Measurements from ENCODE around the gene COL4A2. TPM values are rescaled to one million over a fixed set of nuclear protein-coding genes. Genes with fewer than 3 reads are reported as not detected.

COL4A2 gene
- total RNA-seq, 2 donors from 2014 or later: 999 to 1,135 TPM

DNA sequence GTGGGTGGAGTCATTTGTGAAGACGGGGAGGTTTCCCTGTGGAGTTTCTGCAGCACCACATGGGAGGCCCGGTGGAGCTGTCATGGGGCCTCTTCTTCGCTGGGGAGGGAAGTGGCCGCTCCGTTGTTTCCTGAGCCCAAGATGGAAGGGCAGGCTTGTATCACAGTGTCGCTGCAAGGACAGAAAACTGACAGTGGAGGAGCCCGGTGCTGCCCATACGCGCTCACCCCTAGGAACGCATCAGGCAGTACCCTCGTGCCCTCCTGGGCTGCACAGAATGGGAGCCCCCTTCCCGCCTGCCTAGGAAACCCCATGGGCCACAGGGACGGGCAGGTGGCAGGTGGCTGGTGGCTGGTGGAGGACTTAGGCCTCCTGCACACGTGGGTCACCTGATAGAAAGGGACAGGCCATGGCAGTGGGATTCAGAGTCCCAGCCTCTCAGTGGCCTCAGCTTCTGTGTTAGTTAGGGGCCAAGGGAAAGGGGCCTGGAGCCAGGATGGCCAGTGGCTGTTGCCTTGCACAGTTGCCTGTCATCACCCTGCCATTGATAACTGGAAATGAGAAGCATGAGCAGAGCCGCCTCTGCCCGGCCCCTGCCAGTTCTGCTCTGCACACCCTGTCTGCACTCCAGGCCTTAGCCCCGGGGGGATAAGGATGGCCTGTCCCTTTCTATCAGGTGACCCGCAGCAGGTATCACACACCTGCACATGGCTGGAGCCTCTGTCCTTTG lies 7.6 kb downstream of the COL4A2 start:
- DNase-seq (ENCODE audit: low spot score) (no peak), ATAC-seq (ENCODE audit: insufficient number of reproducible peaks, low FRiP score, low read depth) (no peak)
- H3K4me3 ChIP-seq: peak overlapping the region; percentile 49

GRCh38 chr13:110316196-110316595 lies 9.1 kb downstream of the COL4A2 start:
- peaks cover 20% of the 10 kb centered on the region for H3K36me3 ChIP-seq
- H3K4me3 ChIP-seq: no peak overlapping the region
- peak overlapping the region; percentile 35 to 72 for H3K27ac ChIP-seq
- no peaks in the 10 kb centered on the region for H3K27me3 ChIP-seq (replicated peaks; ENCODE audit: insufficient read depth)
- H3K9me3 ChIP-seq: no peaks in the 10 kb centered on the region
- TF ChIP-seq, protein P1, sequence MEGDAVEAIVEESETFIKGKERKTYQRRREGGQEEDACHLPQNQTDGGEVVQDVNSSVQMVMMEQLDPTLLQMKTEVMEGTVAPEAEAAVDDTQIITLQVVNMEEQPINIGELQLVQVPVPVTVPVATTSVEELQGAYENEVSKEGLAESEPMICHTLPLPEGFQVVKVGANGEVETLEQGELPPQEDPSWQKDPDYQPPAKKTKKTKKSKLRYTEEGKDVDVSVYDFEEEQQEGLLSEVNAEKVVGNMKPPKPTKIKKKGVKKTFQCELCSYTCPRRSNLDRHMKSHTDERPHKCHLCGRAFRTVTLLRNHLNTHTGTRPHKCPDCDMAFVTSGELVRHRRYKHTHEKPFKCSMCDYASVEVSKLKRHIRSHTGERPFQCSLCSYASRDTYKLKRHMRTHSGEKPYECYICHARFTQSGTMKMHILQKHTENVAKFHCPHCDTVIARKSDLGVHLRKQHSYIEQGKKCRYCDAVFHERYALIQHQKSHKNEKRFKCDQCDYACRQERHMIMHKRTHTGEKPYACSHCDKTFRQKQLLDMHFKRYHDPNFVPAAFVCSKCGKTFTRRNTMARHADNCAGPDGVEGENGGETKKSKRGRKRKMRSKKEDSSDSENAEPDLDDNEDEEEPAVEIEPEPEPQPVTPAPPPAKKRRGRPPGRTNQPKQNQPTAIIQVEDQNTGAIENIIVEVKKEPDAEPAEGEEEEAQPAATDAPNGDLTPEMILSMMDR (IDR thresholded peaks at IDR 0.05): no peak
- DNase-seq (ENCODE audit: low spot score) (no peak), ATAC-seq (ENCODE audit: insufficient number of reproducible peaks, low FRiP score, low read depth) (no peak)
- H3K4me1 ChIP-seq (ENCODE audit: control insufficient read depth in 1 of 2, low read depth in 2 of 2): peaks cover 50 to 95% of the 10 kb centered on the region in 2 donors

More for the DNA sequence above, 7.6 kb downstream of the COL4A2 start:
- no peaks in the 10 kb centered on the region for H3K27me3 ChIP-seq (replicated peaks; ENCODE audit: insufficient read depth)
- TF ChIP-seq, protein P1 (IDR thresholded peaks at IDR 0.05): no peak
- peak overlapping the region; percentile 35 to 72 for H3K27ac ChIP-seq
- no peaks in the 10 kb centered on the region for H3K9me3 ChIP-seq
- H3K4me1 ChIP-seq (ENCODE audit: control insufficient read depth in 1 of 2, low read depth in 2 of 2): peaks cover 48 to 95% of the 10 kb centered on the region in 2 donors
- H3K36me3 ChIP-seq: peaks cover 20% of the 10 kb centered on the region

DNA sequence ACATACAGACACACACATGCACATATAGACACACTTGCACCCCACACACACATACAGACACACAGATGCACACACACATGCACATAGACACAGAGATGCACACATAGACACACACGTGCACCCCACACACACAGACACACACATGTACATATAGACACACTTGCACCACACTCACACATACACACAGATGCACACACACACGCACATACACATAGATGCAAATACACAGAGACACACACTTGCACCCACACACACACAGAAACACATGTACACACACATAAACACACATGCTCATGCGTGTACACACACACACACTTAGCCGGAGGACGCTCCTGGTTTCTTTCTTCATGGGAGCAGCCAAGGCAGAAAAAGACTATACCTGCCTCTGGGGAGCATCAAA lies 10.0 kb downstream of the COL4A2 start:
- TF ChIP-seq, protein P1 (IDR thresholded peaks at IDR 0.05): no peak
- Histone ChIP-seq H3K4me3 (no peak overlapping the region), H3K4me1 (ENCODE audit: control insufficient read depth in 1 of 2, low read depth in 2 of 2) (peaks cover 54 to 95% of the 10 kb centered on the region in 2 donors), H3K9me3 (no peaks in the 10 kb centered on the region), H3K27me3 (replicated peaks; ENCODE audit: insufficient read depth) (no peaks in the 10 kb centered on the region), H3K36me3 (peaks cover 20% of the 10 kb centered on the region), H3K27ac (peak overlapping the region in 1 of 2 donors; percentile 45)
- no peak for DNase-seq (ENCODE audit: low spot score)
- ATAC-seq (ENCODE audit: insufficient number of reproducible peaks, low FRiP score, low read depth): no peak

DNA sequence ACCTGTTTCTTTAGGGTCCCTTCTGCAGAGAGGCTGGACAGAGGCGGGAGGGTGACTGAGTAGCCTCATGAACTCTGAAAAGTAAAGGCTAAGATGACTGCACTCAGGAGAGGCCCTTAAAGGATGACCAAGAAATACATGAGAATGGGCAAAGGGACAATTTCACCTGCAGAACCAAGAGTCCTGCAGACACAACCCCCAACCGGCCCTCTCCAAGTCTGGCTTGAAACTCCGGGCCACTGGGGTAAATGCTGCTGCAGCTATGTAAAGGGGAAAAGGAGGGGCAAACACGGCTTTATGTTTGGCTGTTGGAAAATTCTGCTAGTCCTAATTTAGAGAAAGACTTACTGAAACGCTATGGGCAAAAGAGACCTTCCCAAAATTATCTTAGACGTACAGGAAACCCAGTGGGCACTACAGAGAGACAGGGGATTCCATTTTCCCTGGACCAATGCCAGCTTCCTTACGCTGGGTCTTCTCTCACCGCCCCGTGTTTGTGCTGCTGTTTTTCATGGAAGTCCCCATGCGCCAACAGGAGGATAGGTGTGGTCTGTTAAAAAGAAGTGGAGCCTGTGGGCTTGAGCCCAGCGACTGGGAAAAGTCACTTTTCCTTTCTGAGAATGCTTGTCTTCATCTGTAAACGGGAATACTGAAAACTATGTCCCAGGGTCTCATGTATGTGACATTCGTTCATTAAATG lies 10.6 kb downstream of the COL4A2 start:
- peaks cover 20% of the 10 kb centered on the region for H3K36me3 ChIP-seq
- H3K27ac ChIP-seq: peak overlapping the region in 1 of 2 donors; percentile 45
- TF ChIP-seq, protein P1 (IDR thresholded peaks at IDR 0.05): no peak
- peaks cover 57 to 96% of the 10 kb centered on the region in 2 donors for H3K4me1 ChIP-seq (ENCODE audit: control insufficient read depth in 1 of 2, low read depth in 2 of 2)
- H3K9me3 ChIP-seq: no peaks in the 10 kb centered on the region
- H3K27me3 ChIP-seq (replicated peaks; ENCODE audit: insufficient read depth): no peaks in the 10 kb centered on the region
- ATAC-seq (ENCODE audit: insufficient number of reproducible peaks, low FRiP score, low read depth) (no peak), DNase-seq (ENCODE audit: low spot score) (no peak)
- no peak overlapping the region for H3K4me3 ChIP-seq

DNA sequence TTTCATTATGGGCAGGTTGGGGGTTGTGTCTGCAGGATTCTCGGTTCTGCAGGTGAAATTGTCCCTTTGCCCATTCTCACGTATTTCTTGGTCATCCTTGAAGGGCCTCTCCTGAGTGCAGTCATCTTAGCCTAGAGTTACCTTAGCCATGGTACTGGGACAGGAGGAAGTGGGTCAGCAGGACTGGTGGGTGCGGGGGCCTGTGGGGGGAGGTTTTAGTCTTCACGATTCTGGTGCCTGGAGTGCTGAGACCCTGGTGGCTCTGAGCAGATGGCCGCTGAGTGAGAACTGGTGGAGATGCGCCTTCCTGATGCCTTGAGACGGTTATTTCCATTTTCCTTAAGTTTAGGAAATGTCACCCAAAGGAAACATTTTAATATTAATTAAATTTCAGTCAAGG lies 11.8 kb downstream of the COL4A2 start:
- H3K36me3 ChIP-seq: peaks cover 18% of the 10 kb centered on the region
- no peak for DNase-seq (ENCODE audit: low spot score)
- H3K4me1 ChIP-seq (ENCODE audit: control insufficient read depth in 1 of 2, low read depth in 2 of 2): peaks cover 68 to 99% of the 10 kb centered on the region in 2 donors
- ATAC-seq (ENCODE audit: insufficient number of reproducible peaks, low FRiP score, low read depth): no peak
- H3K27ac ChIP-seq: peak overlapping the region in 1 of 2 donors; percentile 96
- no peaks in the 10 kb centered on the region for H3K9me3 ChIP-seq
- H3K27me3 ChIP-seq (replicated peaks; ENCODE audit: insufficient read depth): no peaks in the 10 kb centered on the region
- H3K4me3 ChIP-seq: no peak overlapping the region
- TF ChIP-seq, protein P1 (IDR thresholded peaks at IDR 0.05): no peak
